Measurements from ENCODE around the gene MKNK2. TPM values are rescaled to one million over a fixed set of nuclear protein-coding genes. Genes with fewer than 3 reads are reported as not detected.

The MKNK2 gene
- total and polyA plus RNA-seq, 10 of the 15 experiments (the other 5 are each of a cell fraction or from before 2014, with no cell fraction given), result 9.6 to 365 (median 69.9) TPM

DNA sequence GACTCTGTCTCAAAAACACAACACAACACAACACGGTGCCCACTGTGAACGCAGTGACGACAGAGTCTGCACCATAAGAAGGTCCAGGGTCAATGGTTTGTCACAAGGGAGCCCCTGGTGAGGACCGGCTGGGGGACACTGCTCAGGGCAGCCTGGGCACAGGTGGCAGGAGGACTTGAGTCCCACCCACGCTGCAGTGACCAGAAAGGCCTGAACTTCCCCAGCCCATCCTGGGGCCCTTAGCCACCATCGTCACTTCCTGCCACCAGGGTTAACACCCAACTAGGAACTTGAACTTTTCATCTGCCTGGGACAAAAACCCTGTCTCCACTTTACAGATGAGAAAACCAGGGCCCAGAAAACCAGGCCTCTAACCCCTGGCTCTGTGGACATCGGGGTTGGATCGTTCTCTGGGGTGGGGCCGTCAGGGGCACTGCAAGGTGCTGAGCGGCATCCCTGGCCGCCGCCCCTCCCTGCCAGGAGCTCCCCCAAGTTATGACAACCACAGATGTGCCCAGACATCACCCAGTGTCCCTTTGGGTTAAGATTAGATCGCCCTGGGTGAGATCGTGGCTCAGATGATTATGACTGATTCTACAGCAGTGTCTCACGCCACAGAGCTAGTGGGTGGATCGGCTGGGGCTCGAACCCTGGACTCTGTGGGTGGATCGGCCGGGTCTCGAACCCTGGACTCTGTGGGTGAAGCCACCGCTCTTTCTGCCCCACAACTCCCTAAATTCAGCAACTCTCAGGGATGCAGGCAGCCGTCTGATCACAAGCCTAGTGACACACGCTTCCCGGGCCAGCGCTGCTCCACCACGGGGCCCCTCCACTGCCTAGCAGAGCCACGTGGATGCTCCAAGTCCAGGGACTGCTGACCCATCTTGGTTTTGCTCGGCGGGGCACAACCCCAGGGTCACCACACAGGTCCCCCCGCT lies 31.1 kb upstream of the MKNK2 start (continued):
- TF ChIP-seq SP1 (IDR thresholded peaks at IDR 0.05; ENCODE audit: low read depth, low read length) (peak; percentile 4), EZH2 (IDR thresholded peaks at IDR 0.05; ENCODE audit: borderline replicate concordance, control insufficient read depth, low read depth, low read length) (no peak), NBN (IDR thresholded peaks at IDR 0.05) (no peak), ZNF24 (IDR thresholded peaks at IDR 0.05) (no peak), ZNF217 (IDR thresholded peaks at IDR 0.05) (no peak), CHD1 (IDR thresholded peaks at IDR 0.05; ENCODE audit: low read depth, low read length) (no peak), EGR1 (IDR thresholded peaks at IDR 0.05; ENCODE audit: borderline replicate concordance in 1 of 2, low read depth in 2 of 2, low read length in 2 of 2) (peak in 1 of 2 experiments; percentile 79; a peak in 2 of 3 replicates), MEF2A (IDR thresholded peaks at IDR 0.05; ENCODE audit: insufficient read depth, low read depth, low read length) (no peak), CBX3 (IDR thresholded peaks at IDR 0.05; ENCODE audit: borderline replicate concordance, low read depth) (no peak), POLR2AphosphoS5 (IDR thresholded peaks at IDR 0.05; ENCODE audit: low read length) (peak; percentile 72), TBL1XR1 (IDR thresholded peaks at IDR 0.05; ENCODE audit: low read depth, low read length) (no peak)
- TF ChIP-seq, protein P1, sequence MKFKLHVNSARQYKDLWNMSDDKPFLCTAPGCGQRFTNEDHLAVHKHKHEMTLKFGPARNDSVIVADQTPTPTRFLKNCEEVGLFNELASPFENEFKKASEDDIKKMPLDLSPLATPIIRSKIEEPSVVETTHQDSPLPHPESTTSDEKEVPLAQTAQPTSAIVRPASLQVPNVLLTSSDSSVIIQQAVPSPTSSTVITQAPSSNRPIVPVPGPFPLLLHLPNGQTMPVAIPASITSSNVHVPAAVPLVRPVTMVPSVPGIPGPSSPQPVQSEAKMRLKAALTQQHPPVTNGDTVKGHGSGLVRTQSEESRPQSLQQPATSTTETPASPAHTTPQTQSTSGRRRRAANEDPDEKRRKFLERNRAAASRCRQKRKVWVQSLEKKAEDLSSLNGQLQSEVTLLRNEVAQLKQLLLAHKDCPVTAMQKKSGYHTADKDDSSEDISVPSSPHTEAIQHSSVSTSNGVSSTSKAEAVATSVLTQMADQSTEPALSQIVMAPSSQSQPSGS (IDR thresholded peaks at IDR 0.05; ENCODE audit: low read length), result no peak
- TF ChIP-seq, protein P2, sequence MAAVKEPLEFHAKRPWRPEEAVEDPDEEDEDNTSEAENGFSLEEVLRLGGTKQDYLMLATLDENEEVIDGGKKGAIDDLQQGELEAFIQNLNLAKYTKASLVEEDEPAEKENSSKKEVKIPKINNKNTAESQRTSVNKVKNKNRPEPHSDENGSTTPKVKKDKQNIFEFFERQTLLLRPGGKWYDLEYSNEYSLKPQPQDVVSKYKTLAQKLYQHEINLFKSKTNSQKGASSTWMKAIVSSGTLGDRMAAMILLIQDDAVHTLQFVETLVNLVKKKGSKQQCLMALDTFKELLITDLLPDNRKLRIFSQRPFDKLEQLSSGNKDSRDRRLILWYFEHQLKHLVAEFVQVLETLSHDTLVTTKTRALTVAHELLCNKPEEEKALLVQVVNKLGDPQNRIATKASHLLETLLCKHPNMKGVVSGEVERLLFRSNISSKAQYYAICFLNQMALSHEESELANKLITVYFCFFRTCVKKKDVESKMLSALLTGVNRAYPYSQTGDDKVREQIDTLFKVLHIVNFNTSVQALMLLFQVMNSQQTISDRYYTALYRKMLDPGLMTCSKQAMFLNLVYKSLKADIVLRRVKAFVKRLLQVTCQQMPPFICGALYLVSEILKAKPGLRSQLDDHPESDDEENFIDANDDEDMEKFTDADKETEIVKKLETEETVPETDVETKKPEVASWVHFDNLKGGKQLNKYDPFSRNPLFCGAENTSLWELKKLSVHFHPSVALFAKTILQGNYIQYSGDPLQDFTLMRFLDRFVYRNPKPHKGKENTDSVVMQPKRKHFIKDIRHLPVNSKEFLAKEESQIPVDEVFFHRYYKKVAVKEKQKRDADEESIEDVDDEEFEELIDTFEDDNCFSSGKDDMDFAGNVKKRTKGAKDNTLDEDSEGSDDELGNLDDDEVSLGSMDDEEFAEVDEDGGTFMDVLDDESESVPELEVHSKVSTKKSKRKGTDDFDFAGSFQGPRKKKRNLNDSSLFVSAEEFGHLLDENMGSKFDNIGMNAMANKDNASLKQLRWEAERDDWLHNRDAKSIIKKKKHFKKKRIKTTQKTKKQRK (IDR thresholded peaks at IDR 0.05; ENCODE audit: low read depth, low read length), result no peak
- TF ChIP-seq, protein P3, sequence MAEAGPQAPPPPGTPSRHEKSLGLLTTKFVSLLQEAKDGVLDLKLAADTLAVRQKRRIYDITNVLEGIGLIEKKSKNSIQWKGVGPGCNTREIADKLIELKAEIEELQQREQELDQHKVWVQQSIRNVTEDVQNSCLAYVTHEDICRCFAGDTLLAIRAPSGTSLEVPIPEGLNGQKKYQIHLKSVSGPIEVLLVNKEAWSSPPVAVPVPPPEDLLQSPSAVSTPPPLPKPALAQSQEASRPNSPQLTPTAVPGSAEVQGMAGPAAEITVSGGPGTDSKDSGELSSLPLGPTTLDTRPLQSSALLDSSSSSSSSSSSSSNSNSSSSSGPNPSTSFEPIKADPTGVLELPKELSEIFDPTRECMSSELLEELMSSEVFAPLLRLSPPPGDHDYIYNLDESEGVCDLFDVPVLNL (IDR thresholded peaks at IDR 0.05; ENCODE audit: low read depth, low read length), result no peak
- TF ChIP-seq, protein P4, sequence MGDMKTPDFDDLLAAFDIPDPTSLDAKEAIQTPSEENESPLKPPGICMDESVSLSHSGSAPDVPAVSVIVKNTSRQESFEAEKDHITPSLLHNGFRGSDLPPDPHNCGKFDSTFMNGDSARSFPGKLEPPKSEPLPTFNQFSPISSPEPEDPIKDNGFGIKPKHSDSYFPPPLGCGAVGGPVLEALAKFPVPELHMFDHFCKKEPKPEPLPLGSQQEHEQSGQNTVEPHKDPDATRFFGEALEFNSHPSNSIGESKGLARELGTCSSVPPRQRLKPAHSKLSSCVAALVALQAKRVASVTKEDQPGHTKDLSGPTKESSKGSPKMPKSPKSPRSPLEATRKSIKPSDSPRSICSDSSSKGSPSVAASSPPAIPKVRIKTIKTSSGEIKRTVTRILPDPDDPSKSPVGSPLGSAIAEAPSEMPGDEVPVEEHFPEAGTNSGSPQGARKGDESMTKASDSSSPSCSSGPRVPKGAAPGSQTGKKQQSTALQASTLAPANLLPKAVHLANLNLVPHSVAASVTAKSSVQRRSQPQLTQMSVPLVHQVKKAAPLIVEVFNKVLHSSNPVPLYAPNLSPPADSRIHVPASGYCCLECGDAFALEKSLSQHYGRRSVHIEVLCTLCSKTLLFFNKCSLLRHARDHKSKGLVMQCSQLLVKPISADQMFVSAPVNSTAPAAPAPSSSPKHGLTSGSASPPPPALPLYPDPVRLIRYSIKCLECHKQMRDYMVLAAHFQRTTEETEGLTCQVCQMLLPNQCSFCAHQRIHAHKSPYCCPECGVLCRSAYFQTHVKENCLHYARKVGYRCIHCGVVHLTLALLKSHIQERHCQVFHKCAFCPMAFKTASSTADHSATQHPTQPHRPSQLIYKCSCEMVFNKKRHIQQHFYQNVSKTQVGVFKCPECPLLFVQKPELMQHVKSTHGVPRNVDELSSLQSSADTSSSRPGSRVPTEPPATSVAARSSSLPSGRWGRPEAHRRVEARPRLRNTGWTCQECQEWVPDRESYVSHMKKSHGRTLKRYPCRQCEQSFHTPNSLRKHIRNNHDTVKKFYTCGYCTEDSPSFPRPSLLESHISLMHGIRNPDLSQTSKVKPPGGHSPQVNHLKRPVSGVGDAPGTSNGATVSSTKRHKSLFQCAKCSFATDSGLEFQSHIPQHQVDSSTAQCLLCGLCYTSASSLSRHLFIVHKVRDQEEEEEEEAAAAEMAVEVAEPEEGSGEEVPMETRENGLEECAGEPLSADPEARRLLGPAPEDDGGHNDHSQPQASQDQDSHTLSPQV (IDR thresholded peaks at IDR 0.05), result no peak
